Common myeloid progenitor, CD34-positive (primary cell): ENCODE results near the gene TCF7.

ENCODE experiments used
- CTCF ChIA-PET: fragments of 350-600 bp; sonication (Branson Sonifier 250); formaldehyde crosslinking; loops from one replicate; lab custom pipeline; 2021; ENCODE audit warnings: antibody characterized with exemption; lab: Charles Lee
- POLR2A ChIA-PET: fragments of 350-600 bp; sonication (Branson Sonifier 250); formaldehyde crosslinking; loops from one replicate; lab custom pipeline; 2021; ENCODE audit warnings: antibody characterized with exemption; lab: Charles Lee
- DNase-seq, 3 donors: peaks; one replicate each; pipeline versions ENCODE4 v3.0.0 to v3.0.0-alpha.2; 2013
- H3K27ac ChIP-seq, 2 experiments: 1 replicate in 1 of 2; 2 replicates in 1 of 2; pipeline ENCODE4 v1.7.0; 2013; ENCODE audit warnings: inconsistent platforms in 2 of 2, low read length in 2 of 2, mild to moderate bottlenecking in 2 of 2, low read depth in 1 of 2, moderate library complexity in 1 of 2; ENCODE audit not compliant: severe bottlenecking in 2 of 2, insufficient read depth in 1 of 2, poor library complexity in 1 of 2
- H3K27me3 ChIP-seq, 5 experiments: replicated peaks in 2 of 5; 1 replicate in 3 of 5; 2 replicates in 2 of 5; pipeline versions ENCODE4 v1.6.1 to v1.7.0; 2013; ENCODE audit warnings: low read length in 4 of 5, mild to moderate bottlenecking in 2 of 5, moderate library complexity in 2 of 5, inconsistent platforms in 1 of 5; ENCODE audit not compliant: insufficient read depth in 5 of 5, control insufficient read depth in 4 of 5
- H3K36me3 ChIP-seq, 4 experiments: 1 replicate in 2 of 4; 2 replicates in 2 of 4; pipeline versions ENCODE4 v1.6.1 to v1.7.0; 2013; ENCODE audit warnings: low read length in 3 of 4, control low read depth in 1 of 4, mild to moderate bottlenecking in 1 of 4; ENCODE audit not compliant: control insufficient read depth in 4 of 4, insufficient read depth in 4 of 4
- H3K4me1 ChIP-seq, 4 experiments: 1 replicate in 3 of 4; 2 replicates in 1 of 4; pipeline versions ENCODE4 v1.6.1 to v1.7.1; 2013; ENCODE audit warnings: low read length in 3 of 4, mild to moderate bottlenecking in 3 of 4, control low read depth in 1 of 4, inconsistent platforms in 1 of 4, moderate library complexity in 1 of 4; ENCODE audit not compliant: control insufficient read depth in 4 of 4, insufficient read depth in 4 of 4; ENCODE audit errors: control extremely low read depth in 1 of 4
- H3K4me3 ChIP-seq, 7 experiments: 1 replicate in 4 of 7; 2 replicates in 3 of 7; pipeline versions ENCODE4 v1.5.1 to v1.7.0; 2013; ENCODE audit warnings: mild to moderate bottlenecking in 7 of 7, low read length in 6 of 7, moderate library complexity in 6 of 7, inconsistent platforms in 2 of 7, low read depth in 2 of 7, control low read depth in 1 of 7; ENCODE audit not compliant: insufficient read depth in 4 of 7, control insufficient read depth in 1 of 7; ENCODE audit errors: extremely low read depth in 1 of 7
- H3K9me3 ChIP-seq, 5 experiments: 1 replicate in 4 of 5; 2 replicates in 1 of 5; pipeline versions ENCODE4 v1.6.1 to v1.7.1; 2013; ENCODE audit warnings: low read length in 4 of 5, mild to moderate bottlenecking in 2 of 5, inconsistent platforms in 1 of 5, low read depth in 1 of 5, moderate library complexity in 1 of 5; ENCODE audit not compliant: control insufficient read depth in 4 of 5, insufficient read depth in 2 of 5; ENCODE audit errors: control extremely low read depth in 1 of 5
- WGBS: methylation state at CpG from one replicate; pipeline ENCODE4 v1.1.5; 2013; ENCODE audit not compliant: insufficient coverage; 5-methylcytosine and 5-hydroxymethylcytosine counted together

TCF7 gene

GRCh38 chr5:134112726-134113362, 1.6 kb upstream of the TCF7 start:
- no peak overlapping the region for H3K27ac ChIP-seq
- POLR2A ChIA-PET = interaction anchor here (1.0 kb wide), 1 partner anchor 21 kb away, joined by 3 read pairs; no protein-coding TSS in a partner anchor
- CTCF ChIA-PET = interaction anchor here (0.6 to 6.7 kb wide), 8 partner anchors 11 to 73 kb away, joined by 3 to 55 read pairs (median 4); no protein-coding TSS in a partner anchor
- DNase-seq = no peak
- no peaks in the 10 kb centered on the region for H3K36me3 ChIP-seq
- no peak overlapping the region for H3K4me3 ChIP-seq
- peaks cover 0 to 26% (median 21%) of the 10 kb centered on the region in 4 experiments for H3K4me1 ChIP-seq
- H3K27me3 ChIP-seq = peaks cover 0 to 67% (median 21%) of the 10 kb centered on the region in 5 experiments
- 79% methylated on average over 4 of the region's 18 CpGs for WGBS
- no peaks in the 10 kb centered on the region for H3K9me3 ChIP-seq

- peak overlapping the region in 5 of 7 experiments; percentile 58 to 83 (median 65) for H3K4me3 ChIP-seq
- no peaks in the 10 kb centered on the region for H3K9me3 ChIP-seq
- no peak overlapping the region for H3K27ac ChIP-seq
- no peaks in the 10 kb centered on the region for H3K36me3 ChIP-seq
- POLR2A ChIA-PET = interaction anchor here (1.0 kb wide), 1 partner anchor 22 kb away, joined by 3 read pairs; no protein-coding TSS in a partner anchor
- DNase-seq = no peak
- CTCF ChIA-PET = interaction anchor here (6.3 to 6.7 kb wide), 2 partner anchors 13 to 27 kb away, joined by 52 to 55 read pairs; no protein-coding TSS in a partner anchor
- 3% methylated on average over 26 of the region's 30 CpGs for WGBS
- H3K27me3 ChIP-seq = peaks cover 0 to 67% (median 21%) of the 10 kb centered on the region in 5 experiments
- H3K4me1 ChIP-seq = peaks cover 0 to 26% (median 21%) of the 10 kb centered on the region in 4 experiments
These were observed 1.1 kb upstream of the TCF7 start for GRCh38 chr5:134113363-134113889.

- H3K27ac ChIP-seq = no peak overlapping the region
- 1% methylated on average over 65 of the region's 110 CpGs for WGBS
These were observed 665 bp downstream of the TCF7 start for GRCh38 chr5:134114886-134115805.

GRCh38 chr5:134115806-134116175, 1.3 kb downstream of the TCF7 start:
- ChIA-PET POLR2A (no interaction called here), CTCF (interaction anchor here (0.9 to 2.3 kb wide), 3 partner anchors 14 to 24 kb away, joined by 3 to 7 read pairs (median 4); no protein-coding TSS in a partner anchor)
- Histone ChIP-seq H3K4me3 (peak overlapping the region in 1 of 7 experiments; percentile 63), H3K9me3 (no peaks in the 10 kb centered on the region), H3K36me3 (no peaks in the 10 kb centered on the region), H3K4me1 (peaks cover 0 to 23% (median 21%) of the 10 kb centered on the region in 4 experiments), H3K27me3 (peaks cover 0 to 62% (median 21%) of the 10 kb centered on the region in 5 experiments), H3K27ac (no peak overlapping the region)
- DNase-seq = no peak
- WGBS = 64% methylated on average over 13 of the region's 13 CpGs

More at GRCh38 chr5:134114886-134115805, 665 bp downstream of the TCF7 start:
- H3K4me1 ChIP-seq = peaks cover 0 to 26% (median 21%) of the 10 kb centered on the region in 4 experiments
- H3K36me3 ChIP-seq = no peaks in the 10 kb centered on the region
- no peak for DNase-seq
- POLR2A ChIA-PET = no interaction called here
- H3K9me3 ChIP-seq = no peaks in the 10 kb centered on the region
- H3K27me3 ChIP-seq = peaks cover 0 to 67% (median 21%) of the 10 kb centered on the region in 5 experiments
- CTCF ChIA-PET = interaction anchor here (2.3 to 6.7 kb wide), 3 partner anchors 14 to 25 kb away, joined by 7 to 55 read pairs (median 52); no protein-coding TSS in a partner anchor
- H3K4me3 ChIP-seq = peak overlapping the region; percentile 4 to 83 (median 58)

- Histone ChIP-seq H3K4me3 (no peak overlapping the region), H3K27me3 (peaks cover 0 to 57% (median 21%) of the 10 kb centered on the region in 5 experiments), H3K36me3 (no peaks in the 10 kb centered on the region), H3K9me3 (no peaks in the 10 kb centered on the region), H3K27ac (no peak overlapping the region), H3K4me1 (peaks cover 0 to 23% (median 20%) of the 10 kb centered on the region in 4 experiments)
- POLR2A ChIA-PET = no interaction called here
- CTCF ChIA-PET = interaction anchor here (0.9 to 2.3 kb wide), 3 partner anchors 13 to 24 kb away, joined by 3 to 7 read pairs (median 4); no protein-coding TSS in a partner anchor
- no peak for DNase-seq
- WGBS = 99% methylated on average over 10 of the region's 10 CpGs
These were observed 1.8 kb downstream of the TCF7 start for GRCh38 chr5:134116286-134116685.

- no peaks in the 10 kb centered on the region for H3K9me3 ChIP-seq
- H3K27ac ChIP-seq = no peak overlapping the region
- 100% methylated on average over 7 of the region's 12 CpGs for WGBS
- ChIA-PET CTCF (interaction anchor here (0.9 to 2.3 kb wide), 4 partner anchors 12 to 23 kb away, joined by 3 to 10 read pairs (median 6); no protein-coding TSS in a partner anchor), POLR2A (no interaction called here)
- H3K4me1 ChIP-seq = peaks cover 0 to 23% (median 21%) of the 10 kb centered on the region in 4 experiments
- DNase-seq = no peak
- no peaks in the 10 kb centered on the region for H3K36me3 ChIP-seq
- peaks cover 0 to 52% (median 15%) of the 10 kb centered on the region in 5 experiments for H3K27me3 ChIP-seq
- no peak overlapping the region for H3K4me3 ChIP-seq
These were observed 2.6 kb downstream of the TCF7 start for GRCh38 chr5:134116789-134117761.
